ENCODE data around the gene GREB1.

GREB1 gene, protein sequence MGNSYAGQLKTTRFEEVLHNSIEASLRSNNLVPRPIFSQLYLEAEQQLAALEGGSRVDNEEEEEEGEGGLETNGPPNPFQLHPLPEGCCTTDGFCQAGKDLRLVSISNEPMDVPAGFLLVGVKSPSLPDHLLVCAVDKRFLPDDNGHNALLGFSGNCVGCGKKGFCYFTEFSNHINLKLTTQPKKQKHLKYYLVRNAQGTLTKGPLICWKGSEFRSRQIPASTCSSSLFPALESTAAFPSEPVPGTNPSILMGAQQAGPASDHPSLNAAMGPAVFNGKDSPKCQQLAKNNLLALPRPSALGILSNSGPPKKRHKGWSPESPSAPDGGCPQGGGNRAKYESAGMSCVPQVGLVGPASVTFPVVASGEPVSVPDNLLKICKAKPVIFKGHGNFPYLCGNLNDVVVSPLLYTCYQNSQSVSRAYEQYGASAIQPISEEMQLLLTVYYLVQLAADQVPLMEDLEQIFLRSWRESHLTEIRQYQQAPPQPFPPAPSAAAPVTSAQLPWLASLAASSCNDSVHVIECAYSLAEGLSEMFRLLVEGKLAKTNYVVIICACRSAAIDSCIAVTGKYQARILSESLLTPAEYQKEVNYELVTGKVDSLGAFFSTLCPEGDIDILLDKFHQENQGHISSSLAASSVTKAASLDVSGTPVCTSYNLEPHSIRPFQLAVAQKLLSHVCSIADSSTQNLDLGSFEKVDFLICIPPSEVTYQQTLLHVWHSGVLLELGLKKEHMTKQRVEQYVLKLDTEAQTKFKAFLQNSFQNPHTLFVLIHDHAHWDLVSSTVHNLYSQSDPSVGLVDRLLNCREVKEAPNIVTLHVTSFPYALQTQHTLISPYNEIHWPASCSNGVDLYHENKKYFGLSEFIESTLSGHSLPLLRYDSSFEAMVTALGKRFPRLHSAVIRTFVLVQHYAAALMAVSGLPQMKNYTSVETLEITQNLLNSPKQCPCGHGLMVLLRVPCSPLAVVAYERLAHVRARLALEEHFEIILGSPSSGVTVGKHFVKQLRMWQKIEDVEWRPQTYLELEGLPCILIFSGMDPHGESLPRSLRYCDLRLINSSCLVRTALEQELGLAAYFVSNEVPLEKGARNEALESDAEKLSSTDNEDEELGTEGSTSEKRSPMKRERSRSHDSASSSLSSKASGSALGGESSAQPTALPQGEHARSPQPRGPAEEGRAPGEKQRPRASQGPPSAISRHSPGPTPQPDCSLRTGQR (N-terminal part only)

DNA sequence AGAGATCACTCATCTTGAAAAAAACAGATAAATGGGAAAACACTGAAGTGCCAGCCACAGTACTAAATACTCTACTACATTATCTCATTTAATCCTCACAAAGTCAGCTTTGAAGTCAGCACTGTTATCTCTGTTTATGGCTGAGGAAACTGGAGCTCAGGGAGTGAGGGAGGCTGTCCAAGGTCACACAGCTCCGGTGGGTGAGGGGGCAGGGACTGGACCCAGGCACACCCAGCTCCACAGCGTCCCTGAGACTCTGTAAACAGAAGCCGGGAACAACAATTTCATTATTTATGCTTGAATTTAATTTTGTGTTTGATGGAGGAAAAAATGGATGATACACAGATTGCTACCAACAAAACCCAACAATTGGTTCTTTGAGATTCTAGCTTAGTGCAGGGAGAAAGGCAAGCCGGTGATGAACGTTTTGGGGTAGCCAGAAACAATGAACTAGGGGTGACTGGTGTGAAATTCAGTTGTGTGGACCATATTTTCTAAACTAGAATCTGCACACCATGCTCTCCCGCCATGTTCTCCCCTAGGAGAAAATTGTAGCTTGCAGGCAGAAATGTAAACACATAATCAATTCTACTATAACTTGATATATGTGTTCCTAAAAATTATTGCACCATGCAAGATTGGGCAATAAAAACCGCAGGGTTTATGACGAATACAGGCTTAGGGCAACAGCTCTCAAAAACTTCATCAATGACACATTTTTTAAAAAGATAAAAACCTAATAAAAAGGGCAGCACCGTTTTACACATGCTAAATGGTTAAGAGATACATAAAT lies at the start of gene GREB1:
TSS of gene GREB1 (plus strand) at position 768 of the 793 bp plus-strand sequence. CDS start 22,570 bp downstream, outside the sequence.
- no peak for DNase-seq (ENCODE audit: low spot score)

DNA sequence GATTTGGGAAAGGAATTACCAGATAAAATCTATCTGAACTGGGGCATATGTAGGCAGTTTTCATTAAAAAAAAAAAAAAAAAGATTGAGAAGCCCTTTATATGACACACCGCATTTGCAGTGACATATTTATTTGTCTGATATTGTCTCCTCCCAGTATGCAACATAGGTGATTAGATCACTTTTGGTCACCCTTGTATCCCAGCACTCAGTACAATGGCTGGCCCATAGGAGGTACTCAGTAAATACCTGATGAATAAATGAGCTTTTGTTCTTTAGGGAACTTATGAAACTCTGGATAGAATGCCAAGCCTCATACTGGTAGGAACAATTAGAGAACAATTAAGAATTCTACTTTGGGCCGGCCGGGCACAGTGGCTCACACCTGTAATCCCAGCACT lies 45.0 kb upstream of the GREB1 start:
- DNase-seq (ENCODE audit: low spot score), result no peak

DNA sequence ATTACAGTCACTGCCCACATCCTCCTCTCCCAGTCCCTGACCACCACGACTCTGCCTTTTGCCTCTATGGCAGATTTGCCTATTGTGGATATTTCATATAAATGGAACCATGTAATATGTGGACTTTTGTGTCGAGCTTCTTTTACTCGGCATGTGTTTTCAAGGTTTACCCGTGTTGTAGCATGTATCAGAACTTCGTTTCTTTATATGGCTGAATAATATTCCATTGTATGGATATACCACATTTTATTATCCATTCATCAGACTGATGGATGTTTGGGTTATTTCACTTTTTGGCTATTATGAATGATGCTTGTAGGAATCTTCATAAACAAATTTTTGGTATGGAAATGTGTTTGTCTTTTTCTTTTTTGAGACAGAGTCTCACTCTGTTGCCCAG lies 43.7 kb upstream of the GREB1 start:
- DNase-seq (ENCODE audit: low spot score), result no peak

DNA sequence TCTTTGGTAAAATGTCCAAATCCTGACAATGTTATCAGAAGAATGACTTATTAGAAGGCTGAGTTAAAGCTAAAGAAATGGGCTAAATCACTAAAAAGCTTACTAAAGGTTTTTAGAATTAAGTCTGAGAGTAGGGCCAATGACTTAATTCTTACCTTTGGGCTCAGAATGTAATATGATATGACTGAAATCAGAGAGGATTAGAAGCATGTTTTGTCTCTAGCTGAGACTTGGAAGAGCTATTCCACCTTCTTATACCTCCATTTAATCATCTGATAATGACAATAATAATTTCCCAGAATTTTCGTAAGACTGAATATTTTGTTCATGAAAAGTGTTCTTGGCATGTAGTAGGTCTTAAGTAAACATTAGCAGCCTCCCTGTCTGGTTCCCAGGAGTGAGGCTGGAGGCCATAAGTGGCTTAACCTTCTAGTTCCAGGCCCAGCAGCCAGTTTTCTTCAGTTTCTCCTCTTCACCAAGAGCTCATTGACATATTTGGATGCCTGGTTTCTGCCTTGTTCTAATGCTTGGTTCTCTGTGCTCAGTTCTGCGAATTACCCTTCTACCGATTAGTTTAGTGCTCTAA lies 42.4 kb upstream of the GREB1 start:
- DNase-seq (ENCODE audit: low spot score), result no peak

DNA sequence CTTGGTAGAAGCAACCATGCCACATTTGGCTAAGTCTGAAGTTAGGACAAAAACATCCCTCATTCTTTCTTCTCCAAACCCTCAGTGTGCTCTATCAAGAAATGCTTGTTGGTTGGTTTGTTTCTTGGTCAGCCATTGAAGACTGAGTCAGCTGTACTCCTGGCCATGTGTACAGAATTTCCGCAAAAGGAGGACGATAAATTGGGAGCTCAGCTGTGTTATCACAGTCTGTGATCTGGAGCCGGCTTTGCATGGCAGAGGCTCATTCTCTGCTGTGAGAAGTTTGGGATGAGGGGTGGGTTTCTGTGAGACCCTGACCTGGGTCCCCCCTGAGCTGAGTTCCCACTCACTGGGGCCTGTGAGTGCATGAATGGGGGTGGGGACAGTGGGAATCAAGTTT lies 41.6 kb upstream of the GREB1 start:
- DNase-seq (ENCODE audit: low spot score), result no peak

DNA sequence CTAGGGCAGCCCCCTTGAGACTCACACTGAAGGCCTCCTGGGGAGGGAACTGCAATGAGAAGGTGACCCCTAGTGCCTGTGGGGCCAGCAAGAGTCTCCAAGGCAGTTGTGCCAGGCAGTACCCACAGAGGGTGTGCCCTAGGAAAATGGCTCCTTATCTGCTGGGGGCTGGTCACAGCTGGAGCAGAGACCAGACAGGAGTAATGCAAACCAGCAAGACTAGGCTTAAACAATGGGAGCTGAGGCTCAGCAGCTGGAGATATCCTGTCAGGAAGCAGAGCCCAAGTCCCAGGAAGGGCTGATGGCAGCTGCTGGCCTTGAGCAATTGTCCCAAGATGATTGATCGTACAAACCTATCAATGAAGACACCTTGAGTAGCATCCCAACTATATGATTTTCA lies 41.1 kb upstream of the GREB1 start:
- no peak for DNase-seq (ENCODE audit: low spot score)

DNA sequence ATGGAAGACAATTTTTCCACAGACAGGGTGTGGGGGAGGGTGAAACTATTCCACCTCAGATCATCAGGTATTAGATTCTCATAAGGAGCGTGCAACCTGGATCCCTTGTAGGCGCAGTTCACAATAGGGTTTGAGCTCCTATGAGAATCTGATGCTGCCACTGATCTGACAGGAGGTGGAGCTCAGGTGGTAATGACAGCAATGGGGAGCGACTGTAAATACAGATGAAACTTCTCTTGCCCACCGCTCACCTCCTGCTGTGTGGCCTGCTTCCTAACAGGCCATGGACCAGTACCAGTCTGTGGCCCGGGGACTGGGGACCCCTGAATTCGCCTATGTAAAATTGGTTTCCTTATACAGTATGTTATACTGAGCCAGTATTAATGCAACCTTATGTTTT lies 40.6 kb upstream of the GREB1 start:
- DNase-seq (ENCODE audit: low spot score), result no peak

DNA sequence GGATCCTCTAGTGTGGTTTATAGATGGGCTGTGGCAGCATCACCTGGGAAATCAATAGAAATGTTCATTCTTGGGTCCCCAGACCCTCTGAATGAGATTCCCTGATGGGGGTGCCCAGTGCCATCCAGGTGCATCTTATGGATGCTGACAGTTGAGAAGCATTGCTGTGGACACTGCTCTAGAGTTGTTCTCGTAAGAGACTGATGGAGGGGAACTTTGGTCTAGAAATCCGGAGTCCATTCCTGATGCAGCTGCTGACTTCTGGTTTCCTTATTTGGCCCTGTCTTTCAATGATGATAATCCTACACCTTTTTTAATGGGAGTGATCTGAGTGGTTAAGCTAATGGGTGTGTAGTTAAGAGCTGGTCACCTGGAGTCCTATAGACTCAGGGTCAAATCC lies 39.5 kb upstream of the GREB1 start:
- no peak for DNase-seq (ENCODE audit: low spot score)

DNA sequence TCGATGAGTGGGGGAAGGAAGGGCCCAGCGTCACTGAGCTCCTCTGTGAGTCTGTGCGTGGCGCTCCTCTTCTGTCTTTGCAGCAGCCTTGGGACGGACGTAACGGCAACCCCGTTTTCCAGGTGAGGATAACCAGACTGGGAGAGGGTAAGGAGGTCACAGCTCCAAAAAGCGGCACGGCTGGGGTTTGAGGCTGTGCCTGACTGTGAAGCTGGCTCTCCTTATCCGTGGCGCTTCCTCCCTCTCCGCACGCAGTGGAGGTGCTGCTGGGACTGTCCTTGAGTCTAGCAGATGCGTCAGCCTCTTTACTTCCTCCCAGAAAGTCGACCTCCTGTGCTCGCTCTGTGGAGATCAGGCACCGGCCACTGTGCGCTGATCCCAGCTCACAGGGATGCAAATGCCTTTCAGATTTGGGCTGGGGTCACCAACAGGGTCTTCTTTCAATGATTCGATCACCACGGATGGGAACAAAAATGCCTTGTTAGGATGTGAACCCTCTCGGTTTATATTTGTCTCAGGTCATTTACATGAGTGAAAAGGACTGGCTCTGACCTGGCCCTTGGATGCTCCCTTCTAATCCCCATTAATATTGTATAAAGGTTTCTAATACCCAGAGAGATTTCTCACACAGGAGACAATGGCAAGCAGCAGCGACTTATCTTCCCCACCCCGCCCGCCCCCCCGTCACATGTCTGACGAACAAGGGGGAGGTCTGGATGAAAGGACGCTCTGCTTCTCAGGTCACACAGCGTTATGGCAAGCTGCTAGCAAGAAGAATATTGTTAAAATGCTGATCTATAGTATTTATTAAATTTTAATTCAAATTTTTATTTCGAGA lies 37.8 kb upstream of the GREB1 start:
- no peak for DNase-seq (ENCODE audit: low spot score)

DNA sequence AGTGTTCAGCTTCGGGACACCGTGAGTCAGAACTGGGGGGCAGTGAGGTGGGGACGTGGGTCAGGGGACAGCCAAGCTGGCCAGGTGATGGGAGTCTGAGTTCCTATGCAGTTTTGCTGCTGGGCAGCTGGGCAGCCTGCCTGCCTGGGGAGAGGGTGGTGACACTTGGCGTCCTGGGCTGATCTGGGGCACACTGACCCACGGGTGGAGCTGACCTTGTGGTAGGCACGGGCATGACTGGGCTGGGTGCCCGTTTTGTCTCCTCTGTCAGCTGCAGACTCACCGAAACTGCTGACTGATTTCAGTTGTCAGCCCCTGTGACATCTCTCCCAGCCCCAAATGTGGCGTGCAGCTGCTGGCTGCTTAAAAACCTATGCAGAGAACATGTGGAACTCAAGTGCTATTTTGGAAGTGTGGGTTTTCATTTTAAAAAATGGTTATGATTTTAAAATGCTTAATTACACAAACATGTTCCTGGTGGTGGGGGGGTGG lies 35.3 kb upstream of the GREB1 start:
- no peak for DNase-seq (ENCODE audit: low spot score)

DNA sequence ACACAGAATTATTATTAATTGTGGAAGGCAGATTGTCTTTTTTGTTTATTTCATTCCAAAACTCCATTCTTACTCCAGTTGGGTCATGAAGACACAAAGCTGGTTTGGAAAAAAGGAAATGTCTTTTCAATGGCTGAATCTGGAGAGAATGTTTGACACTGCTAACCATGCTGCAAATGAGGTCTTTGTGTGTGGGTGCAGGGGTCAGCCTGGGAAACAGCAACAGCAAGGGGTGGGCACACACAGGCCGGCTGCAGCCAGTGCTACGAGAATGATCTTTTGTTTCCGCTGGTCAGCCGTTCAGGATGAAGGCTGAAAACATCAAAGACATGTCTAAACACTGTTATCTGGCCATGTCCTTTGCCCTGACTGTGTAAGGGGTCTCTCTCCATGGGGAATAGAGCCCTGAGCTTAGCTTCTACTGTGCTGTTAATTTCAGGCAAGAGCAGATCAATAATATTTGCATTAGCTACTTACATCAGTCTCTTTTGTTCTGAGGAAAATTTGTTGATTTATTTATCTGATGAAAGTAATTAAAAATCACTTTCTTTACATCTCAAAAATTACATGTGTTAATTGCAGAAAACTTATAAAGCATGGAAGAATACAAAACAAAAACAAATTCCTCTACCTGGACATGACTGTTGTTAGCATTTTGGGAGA lies 34.6 kb upstream of the GREB1 start:
- DNase-seq (ENCODE audit: low spot score), result no peak

DNA sequence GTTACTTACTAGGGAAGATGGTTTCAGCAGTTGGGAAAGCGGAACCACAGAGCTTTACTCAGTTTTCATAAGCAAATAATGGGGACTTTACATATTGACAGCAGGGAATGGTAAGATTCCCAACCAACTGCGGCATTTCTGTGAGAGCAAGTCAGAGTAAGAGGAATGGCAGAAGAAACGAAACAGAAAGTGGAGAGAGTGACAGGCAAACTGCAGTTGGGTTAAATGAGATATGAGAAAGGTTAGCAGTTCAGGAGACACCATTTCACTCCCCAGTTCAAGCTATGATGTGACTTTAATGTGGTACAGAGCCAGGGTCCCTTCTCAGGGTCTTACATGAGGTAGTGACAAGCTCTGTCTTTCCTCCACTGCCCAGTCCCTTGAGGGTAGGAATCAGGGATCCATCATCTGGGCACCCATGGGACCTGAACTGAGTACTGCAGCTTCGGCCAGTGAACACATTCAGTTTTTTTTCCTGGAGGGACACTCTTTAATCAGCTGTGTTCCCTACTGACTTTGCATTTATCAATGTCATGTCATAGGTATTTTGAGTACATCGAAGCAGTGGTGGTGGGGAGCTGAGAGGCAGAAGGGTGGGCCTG lies 33.0 kb upstream of the GREB1 start:
- no peak for DNase-seq (ENCODE audit: low spot score)

DNA sequence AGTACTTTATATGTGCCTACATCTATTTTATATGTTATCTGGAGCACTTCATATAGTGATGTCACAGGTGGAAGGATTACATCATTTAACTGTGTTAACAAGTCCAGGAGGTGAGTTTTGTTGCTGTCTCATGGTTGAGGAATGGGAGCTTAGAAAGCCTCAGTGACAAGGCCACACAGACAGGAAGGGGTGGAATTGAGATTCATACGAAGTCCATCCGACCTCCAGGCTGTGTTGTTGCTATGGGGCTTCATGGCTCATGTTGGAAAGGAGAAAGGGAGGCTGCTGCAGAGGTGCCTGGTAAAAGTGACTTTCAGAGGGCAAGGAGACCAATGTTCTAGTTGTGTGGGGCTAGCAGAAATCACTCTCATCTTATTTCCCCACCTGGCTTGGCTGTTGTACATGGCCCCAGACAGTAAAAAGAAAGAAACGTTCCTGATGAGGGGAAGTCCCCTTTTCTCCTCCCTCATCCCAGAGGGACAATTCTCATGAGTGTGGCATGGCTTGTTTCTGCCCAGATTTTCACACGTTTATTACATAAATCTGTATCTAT lies 31.0 kb upstream of the GREB1 start:
- DNase-seq (ENCODE audit: low spot score), result no peak

DNA sequence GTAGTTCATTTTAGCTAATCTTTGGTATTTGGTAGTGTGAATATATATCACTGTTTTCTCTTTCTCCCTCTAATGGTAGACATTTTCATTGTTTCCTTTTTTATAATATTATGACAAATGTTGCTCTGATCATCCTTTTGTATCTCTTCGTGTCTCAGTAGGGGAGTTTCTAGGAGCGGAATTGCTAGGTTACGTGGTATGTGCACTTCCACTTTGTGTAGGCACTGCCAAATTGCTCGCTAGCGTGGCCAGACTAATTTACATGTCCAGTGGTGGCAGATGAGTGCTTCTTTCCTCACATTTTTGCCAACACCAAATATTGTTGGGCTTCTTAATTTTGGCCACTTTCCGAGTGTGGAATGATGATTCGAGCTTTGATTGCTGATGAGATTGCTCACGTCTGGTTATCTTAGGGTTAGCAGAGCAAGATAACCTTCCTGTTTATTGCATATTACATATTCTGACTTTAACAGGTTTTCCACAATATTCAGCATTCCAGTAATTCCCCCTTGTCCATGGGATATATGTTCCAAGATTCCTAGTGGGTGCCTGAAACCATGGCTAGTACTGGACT lies 30.4 kb upstream of the GREB1 start:
- no peak for DNase-seq (ENCODE audit: low spot score)

DNA sequence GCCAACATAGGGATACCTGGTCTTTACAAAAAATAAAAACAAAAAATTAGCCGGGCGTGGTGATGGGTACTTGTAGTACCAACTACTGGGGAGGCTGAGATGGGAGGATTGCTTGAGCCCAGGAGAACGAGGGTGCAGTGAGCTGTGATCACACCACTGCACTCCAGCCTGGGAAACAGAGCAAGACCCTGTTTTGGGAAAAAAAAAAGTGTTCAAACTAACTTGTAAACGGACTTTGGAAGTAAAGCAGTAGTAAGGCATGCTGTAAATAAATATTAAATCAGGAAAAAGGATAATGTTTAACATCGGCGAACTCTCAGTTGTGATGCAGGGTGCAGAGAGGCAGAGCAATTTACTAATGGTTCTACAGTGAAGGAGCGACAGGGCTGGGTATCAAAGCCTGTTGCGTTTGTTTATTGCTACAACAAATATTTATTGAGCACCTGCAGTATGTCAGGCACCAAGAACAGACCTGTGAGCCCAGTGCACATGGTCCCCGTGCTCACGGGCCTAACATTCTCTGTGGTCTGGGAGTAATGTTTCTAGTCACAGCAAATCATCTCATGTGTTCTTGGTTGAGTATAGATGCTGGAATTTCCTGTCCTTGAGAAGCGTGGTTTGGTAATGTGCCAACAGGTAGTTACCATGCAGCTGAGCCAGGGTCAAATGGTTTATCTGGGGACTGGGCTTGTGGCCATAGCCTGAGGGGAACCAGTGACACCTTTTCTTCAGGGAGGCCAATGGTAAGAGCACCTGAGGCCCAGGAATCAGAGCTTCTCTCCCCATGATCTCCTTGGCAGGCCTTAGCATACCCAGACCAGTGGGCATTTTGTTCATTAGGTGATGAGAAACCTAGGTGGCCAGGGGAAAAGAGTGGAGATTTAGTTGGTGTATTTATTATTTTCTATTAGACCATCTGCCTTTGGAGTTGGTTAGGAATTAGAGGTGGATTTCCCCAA lies 27.9 kb upstream of the GREB1 start:
- DNase-seq (ENCODE audit: low spot score), result no peak

DNA sequence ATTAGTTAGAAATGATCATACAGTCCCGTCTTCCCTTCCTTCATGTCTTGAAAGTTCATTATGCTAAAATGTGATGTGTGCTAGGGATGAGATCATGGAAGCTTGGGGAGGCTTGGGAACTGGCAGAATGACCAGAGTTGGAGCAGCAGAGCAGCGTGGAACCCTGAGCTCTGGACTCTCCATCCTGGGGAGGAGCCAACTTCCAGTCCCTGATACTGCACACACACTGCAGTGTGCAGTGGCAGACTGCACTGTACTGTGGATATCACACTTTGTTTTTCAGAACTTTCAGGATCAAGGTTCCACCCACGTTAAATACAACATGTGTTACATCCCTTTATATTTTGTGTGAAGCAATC lies 27.3 kb upstream of the GREB1 start:
- no peak for DNase-seq (ENCODE audit: low spot score)

DNA sequence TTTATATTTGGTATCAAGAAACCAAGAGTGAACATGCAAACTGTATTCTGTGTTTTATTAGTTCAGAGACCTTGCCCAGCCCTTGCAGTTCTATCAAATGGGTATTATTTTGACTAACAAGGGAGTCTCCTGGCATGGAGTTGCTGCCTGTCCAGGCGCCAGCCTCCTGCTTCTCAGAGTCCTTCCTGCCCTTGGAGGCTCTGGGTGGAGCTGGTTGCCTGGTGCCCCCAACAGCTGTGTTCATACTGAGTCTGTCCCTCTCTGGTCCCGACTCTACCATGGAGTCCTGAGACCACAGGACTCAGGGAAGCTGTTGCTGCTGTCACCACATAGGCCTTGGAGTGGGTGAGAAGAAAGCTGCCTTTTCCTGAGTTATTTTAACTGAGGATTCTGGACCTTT lies 26.3 kb upstream of the GREB1 start:
- no peak for DNase-seq (ENCODE audit: low spot score)

DNA sequence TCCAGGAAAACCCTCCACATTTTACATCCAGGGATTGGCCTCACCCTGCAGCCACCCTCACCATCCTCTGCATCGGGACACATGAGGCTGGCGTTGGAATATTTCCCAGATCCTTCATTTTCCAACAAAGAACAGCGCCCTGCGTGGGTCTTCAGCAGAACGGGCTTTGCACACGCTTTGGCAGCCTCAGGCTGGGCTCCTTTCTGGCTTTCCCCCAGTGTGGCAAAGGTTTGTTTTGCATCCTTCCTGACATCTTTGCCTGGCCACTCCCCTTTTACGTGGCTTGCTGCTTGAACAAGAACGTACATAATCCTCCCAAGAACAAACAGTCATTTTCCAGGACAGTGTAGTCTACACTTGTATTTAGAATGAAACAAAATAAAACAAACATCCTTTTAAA lies 25.6 kb upstream of the GREB1 start:
- no peak for DNase-seq (ENCODE audit: low spot score)
